GM03348 (cell line): ENCODE results near the gene HSD11B1L.

ENCODE experiments used
- DNase-seq: peaks from one replicate; pipeline ENCODE4 v3.0.0; 2012; ENCODE audit warnings: low spot score

The HSD11B1L gene

GRCh38 chr19:5666921-5667610 lies 13.8 kb upstream of the HSD11B1L start:
- no peak for DNase-seq

DNA sequence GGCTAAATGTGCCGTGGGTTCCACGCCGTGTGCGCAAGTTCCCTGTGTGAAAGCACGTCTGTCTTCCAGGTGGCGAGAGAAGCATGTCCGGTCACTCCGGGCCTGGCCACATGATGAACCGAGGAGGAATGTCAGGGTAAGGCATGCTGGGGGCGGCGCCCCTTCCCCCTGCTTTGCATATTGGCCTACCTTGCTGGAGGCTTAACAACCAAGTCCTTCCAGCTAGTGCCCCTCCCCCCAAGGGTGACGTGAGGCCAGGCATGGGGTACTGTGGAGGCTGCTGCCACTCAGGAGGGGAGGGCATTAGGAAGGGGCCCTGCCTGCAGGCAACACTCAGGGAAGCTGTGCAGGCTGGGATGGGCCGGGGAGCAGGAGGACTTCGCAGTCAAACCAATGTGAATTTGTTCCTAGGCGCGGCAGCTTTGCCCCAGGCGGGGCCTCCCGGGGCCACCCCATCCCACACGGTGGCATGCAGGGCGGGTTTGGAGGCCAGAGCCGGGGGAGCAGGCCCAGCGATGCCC lies 13.0 kb upstream of the HSD11B1L start:
- no peak for DNase-seq

DNA sequence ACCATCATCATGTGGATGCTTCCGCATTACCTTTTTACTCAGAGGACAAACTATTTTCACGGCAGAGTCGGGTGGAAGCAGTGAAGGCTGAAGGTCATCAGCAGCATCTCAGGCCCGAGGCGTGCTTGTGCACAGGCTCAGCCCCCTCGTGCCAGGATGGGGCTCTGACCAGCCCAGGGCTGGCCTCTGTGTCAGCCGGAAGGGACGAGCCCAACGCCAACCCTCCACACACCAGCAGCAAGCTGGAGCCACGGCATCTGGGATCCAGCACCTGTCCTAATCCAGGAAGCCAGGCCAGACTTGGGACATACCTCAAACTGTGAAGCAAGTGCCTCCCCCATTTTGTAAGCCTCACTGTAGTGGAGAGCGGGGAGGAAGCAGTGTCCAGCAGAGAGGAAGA lies 11.6 kb upstream of the HSD11B1L start:
- DNase-seq = no peak

GRCh38 chr19:5671600-5671999 lies 9.2 kb upstream of the HSD11B1L start:
- no peak for DNase-seq

DNA sequence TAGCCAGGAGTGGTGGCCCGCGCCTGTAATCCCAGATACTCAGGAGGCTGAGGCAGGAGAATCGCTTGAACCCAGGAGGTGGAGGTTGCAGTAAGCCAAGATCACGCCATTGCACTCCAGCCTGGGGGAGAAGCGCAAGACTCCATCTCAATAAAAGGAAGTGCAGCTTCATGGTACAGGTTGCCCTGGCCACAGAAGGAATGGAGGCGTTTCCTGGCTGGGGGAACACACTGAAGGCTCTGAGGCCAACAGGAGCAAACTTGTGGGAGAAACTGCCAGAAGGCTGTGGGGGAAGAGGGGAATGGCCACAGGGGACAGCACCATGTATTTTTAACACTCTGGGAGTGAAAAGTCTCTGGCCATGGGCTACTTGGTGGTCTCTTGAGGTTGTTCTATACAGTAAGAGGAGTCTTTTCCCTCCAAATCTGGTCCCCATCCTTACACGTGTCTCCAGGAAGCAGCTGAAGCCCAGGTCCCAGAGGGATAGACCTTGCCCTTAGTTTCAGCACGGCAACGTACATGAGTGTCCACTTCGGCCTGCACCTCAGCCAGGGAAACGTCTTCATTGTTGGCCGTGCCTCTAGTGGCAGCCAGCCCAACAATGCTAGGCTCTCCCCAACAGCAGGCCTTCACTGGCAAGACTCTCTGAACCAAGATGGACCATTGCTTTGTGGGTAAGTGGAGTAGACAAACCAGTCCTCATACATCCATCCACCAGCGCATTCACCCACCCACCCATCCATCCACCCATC lies 7.9 kb upstream of the HSD11B1L start:
- DNase-seq = no peak

DNA sequence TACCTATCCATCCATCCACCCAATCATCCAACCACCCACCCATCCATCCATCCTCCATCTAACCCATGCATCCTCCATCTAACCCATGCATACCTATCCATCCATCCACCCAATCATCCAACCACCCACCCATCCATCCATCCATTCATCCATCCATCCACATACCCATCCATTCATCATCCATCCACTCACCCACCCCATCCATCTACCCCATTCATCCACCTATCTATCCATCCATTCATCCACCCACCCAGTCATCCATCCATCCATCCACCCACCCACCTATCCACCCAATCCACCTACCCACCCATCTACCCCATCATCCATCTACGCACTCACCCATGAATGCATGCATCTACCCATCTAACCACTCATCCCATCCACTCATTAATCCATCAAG lies 7.1 kb upstream of the HSD11B1L start:
- no peak for DNase-seq

DNA sequence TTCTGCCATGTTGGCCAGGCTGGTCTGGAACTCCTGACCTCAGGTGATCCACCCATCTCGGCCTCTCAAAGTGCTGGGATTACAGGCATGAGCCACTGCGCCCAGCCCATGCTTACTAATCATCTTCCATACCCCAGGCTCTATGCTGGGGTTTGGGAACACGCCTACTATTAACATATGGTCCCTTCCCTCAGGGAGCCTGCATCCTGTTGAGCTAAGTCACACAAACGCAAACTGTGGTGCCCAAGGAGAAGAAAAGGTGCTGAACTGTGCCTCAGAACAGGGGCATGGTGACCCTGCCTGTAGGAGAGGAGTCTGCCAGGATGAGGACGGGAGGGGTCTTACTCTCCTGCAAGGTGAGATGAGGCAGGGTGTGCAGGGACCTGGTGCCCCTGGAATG lies 6.1 kb upstream of the HSD11B1L start:
- DNase-seq = no peak

- DNase-seq = no peak
These were observed 4.6 kb upstream of the HSD11B1L start for GRCh38 chr19:5676105-5676771.

DNA sequence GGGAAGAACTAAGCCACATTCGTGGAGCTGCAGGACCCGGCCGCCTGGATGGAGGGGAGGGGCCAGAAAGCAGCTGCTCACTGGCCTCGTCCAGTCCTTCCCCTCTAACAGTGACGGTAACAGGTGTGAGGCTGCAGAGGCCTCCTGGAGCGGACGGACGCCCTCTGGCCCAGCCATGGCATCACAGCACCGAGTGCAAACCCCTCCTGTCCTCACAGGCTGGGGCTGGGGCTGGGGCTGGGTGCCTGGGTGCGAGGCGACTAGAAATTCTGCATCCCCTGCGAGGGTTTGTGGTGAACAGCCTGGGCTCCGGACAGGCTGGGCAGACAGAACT lies 4.1 kb upstream of the HSD11B1L start:
- DNase-seq = no peak

- no peak for DNase-seq
These were observed 3.7 kb upstream of the HSD11B1L start for GRCh38 chr19:5677136-5677535.

- no peak for DNase-seq
These were observed 3.2 kb upstream of the HSD11B1L start for GRCh38 chr19:5677580-5677979.

DNA sequence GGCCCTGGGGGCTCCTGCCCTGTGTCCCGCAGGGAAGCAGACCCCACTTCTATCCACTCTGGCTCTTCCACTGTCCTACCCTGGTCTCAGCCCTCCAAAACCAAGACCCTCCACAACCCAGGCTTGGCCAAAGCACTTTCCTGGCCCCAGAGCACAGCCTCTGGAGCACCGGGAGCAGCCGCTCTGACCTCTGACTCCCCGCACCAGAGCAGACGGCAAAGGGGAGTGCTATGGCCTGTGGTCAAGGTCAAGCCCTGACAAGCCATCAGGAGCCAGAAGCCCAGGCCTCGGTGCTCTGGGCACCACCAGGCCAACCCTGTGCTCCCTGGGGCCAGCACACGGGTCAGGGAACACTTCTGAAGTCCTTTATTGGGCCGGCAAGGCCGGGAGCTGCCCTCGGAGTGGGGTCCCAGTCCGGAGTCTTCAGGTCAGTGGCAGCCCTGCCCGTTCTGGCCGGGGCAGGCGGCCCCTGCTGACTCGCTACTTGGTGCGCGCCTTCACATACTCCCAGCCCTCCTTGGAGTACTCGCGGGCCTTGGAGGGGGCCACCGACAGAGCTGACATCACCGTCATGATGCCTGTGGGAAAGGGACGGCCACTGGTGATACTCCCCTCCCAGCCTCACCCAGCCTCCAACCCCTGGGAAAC lies 2.6 kb upstream of the HSD11B1L start:
- DNase-seq = no peak

- no peak for DNase-seq
These were observed 1.3 kb upstream of the HSD11B1L start for GRCh38 chr19:5679289-5680083.

- DNase-seq = peak; percentile 64
These were observed 767 bp upstream of the HSD11B1L start for GRCh38 chr19:5680084-5680436.

GRCh38 chr19:5681391-5682106 lies 722 bp downstream of the HSD11B1L start:
- no peak for DNase-seq

GRCh38 chr19:5682107-5682482 lies 1.3 kb downstream of the HSD11B1L start:
- no peak for DNase-seq

GRCh38 chr19:5683177-5683886 lies 2.5 kb downstream of the HSD11B1L start:
- DNase-seq = no peak

DNA sequence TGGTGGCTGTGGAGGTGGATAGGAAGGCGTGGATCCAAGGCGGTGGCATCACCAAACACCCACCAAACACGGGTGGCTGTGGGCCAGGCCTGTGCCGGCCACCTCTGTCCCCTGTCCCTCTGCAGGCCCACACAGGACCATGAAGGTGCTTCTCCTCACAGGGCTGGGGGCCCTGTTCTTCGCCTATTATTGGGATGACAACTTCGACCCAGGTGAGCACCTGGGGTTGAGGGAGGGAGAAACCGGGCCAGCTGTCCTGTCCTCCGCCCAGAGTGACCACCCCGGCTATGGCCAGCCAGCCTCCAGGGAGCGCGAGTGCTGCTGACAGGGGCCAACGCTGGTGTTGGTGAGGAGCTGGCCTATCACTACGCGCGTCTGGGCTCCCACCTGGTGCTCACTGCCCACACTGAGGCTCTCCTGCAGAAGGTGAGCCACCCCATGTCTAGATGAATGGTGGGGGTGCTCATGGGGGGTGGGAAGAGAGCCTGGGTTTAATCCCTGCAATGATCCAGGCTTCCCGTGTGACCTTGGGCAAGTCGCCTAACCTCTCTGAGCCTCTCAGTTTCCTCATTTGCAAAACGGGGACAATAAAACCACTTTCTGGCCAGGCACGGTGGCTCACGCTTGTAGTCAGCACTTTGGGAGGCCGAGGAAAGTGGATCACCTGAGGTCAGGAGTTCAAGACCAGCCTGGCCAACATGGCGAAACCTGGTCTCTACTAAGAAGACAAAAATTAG lies 4.0 kb downstream of the HSD11B1L start:
- DNase-seq = no peak

DNA sequence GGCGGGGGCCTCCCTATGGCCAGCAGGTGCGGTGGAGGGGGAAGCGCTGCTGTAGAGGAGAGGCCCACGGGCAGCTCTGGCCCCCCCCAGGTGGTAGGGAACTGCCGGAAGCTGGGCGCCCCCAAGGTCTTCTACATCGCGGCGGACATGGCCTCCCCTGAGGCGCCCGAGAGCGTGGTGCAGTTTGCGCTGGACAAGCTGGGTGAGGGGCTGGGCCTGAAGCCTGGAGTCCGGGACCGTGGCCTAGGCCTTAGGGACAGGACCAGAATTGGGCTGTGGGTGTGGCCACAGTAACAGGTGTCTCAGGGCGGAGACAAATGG lies 5.5 kb downstream of the HSD11B1L start:
- DNase-seq = no peak
